Panc1 (cell line): ENCODE data around the gene COL23A1. TPM values are rescaled to one million over a fixed set of nuclear protein-coding genes. Genes with fewer than 3 reads are reported as not detected.

Source experiments
- ATAC-seq: fragments of 200-7000 bp; cut with Tn5 transposase; 2 replicates; pipeline ENCODE4 v1.9.1; 2020; ENCODE audit warnings: mild to moderate bottlenecking, moderate library complexity
- BruUV-seq: library from RNA; stranded (reverse); fragments of 400-500 nt; replicated peaks from 2 replicates; lab custom pipeline; 2021; lab: Mats Ljungman, UMichigan
- CTCF ChIA-PET: fragments of 300-600 bp; sonication (Branson Sonifier 250); formaldehyde crosslinking; loops from one replicate; lab custom pipeline; 2022; ENCODE audit warnings: antibody characterized with exemption; lab: Charles Lee
- POLR2A ChIA-PET: fragments of 300-600 bp; sonication (Branson Sonifier 250); formaldehyde crosslinking; loops from one replicate; lab custom pipeline; 2022; ENCODE audit warnings: antibody characterized with exemption; lab: Charles Lee
- DNase-seq: peaks from one replicate; pipeline ENCODE4 v3.0.0-alpha.2; 2010; ENCODE audit warnings: low read depth, low spot score
- H3K27ac ChIP-seq: 2 replicates; pipeline ENCODE4 v1.5.1; 2011; ENCODE audit warnings: mild to moderate bottlenecking, low read length, inconsistent platforms
- H3K27me3 ChIP-seq: fragments of 200-500 bp; sonication (Bioruptor generic); 2 replicates; pipeline ENCODE4 v1.6.0; 2014; ENCODE audit warnings: low read length, inconsistent platforms; ENCODE audit not compliant: control insufficient read depth, insufficient read depth
- H3K36me3 ChIP-seq: fragments of 200-500 bp; sonication (Bioruptor generic); 2 replicates; pipeline ENCODE4 v1.5.1; 2014; ENCODE audit warnings: inconsistent platforms, mild to moderate bottlenecking, low read length, moderate library complexity; ENCODE audit not compliant: control insufficient read depth, insufficient read depth
- H3K4me1 ChIP-seq: 2 replicates; pipeline ENCODE4 v1.5.1; 2011; ENCODE audit warnings: inconsistent platforms, mild to moderate bottlenecking, low read length, moderate library complexity; ENCODE audit not compliant: control insufficient read depth, insufficient read depth
- H3K4me3 ChIP-seq, 2 experiments: 2 replicates each; pipeline ENCODE4 v1.5.1; 2011 to 2012; ENCODE audit warnings: low read depth in 2 of 2, low read length in 2 of 2, mild to moderate bottlenecking in 2 of 2, inconsistent platforms in 1 of 2, moderate library complexity in 1 of 2
- H3K9me3 ChIP-seq: fragments of 200-500 bp; sonication (Bioruptor generic); 2 replicates; pipeline ENCODE4 v1.5.1; 2014; ENCODE audit warnings: low read depth, mild to moderate bottlenecking, inconsistent platforms, low read length, moderate library complexity; ENCODE audit not compliant: control insufficient read depth, insufficient read depth
- CTCF ChIP-seq: fragments of 450-650 bp; IDR thresholded peaks from 2 replicates; pipeline ENCODE4 v1.5.1; 2017; ENCODE audit warnings: mild to moderate bottlenecking
- POLR2AphosphoS5 ChIP-seq: IDR thresholded peaks from 2 replicates; pipeline ENCODE4 v1.6.1; 2012; ENCODE audit warnings: mild to moderate bottlenecking, low read depth, low read length, moderate library complexity
- REST ChIP-seq, 2 experiments: IDR thresholded peaks; 2 replicates each; pipeline ENCODE4 v1.6.1; 2011 to 2012; ENCODE audit warnings: low read depth in 2 of 2, control low read depth in 1 of 2, low read length in 1 of 2, mild to moderate bottlenecking in 1 of 2, moderate library complexity in 1 of 2; ENCODE audit not compliant: insufficient read depth in 1 of 2
- SIN3A ChIP-seq: IDR thresholded peaks from 2 replicates; pipeline ENCODE4 v1.6.1; 2012; ENCODE audit warnings: low read depth, mild to moderate bottlenecking, low read length, moderate library complexity, borderline replicate concordance; ENCODE audit not compliant: insufficient read depth
- TCF7L2 ChIP-seq: IDR thresholded peaks from 2 replicates; pipeline ENCODE4 v1.6.1; 2011; ENCODE audit warnings: mild to moderate bottlenecking, low read depth, low read length, inconsistent platforms
- in situ Hi-C: cut with HindIII; loops from 2 replicates; pipeline ENCODE4 v1.10.0; 2016; ENCODE audit warnings: low sequenced_read_pairs, low pct_unique_long_range_greater_than_20kb
- intact Hi-C: fragments of 100-400 bp; cut with micrococcal nuclease; formaldehyde crosslinking; loops from one replicate; pipeline ENCODE4 v1.10.0; 2022; ENCODE audit not compliant: unreplicated experiment
- total RNA-seq: library from RNA; stranded (reverse); gene quantifications from one replicate; pipeline ENCODE4 v1.2.1, GENCODE V29; 2021; ENCODE audit not compliant: unreplicated experiment

Gene COL23A1
- total RNA-seq, 1 experiment from 2014 or later = 0.05 TPM

- Histone ChIP-seq H3K9me3 (no peaks in the 10 kb centered on the region), H3K4me3 (no peak overlapping the region), H3K27ac (no peak overlapping the region), H3K4me1 (no peaks in the 10 kb centered on the region), H3K27me3 (no peaks in the 10 kb centered on the region), H3K36me3 (no peaks in the 10 kb centered on the region)
- BruUV-seq = no TSS peak
- intact Hi-C loops (no loop called here), in situ Hi-C loops (no loop called here)
- POLR2A ChIA-PET = no interaction called here
- DNase-seq = no peak
- no peak for TF ChIP-seq TCF7L2
- CTCF ChIA-PET = no interaction called here
- ATAC-seq = no peak
Observed at GRCh38 chr5:178389026-178389729, 201.0 kb downstream of the COL23A1 start.

- Histone ChIP-seq H3K36me3 (no peaks in the 10 kb centered on the region), H3K27me3 (no peaks in the 10 kb centered on the region), H3K4me3 (no peak overlapping the region), H3K27ac (no peak overlapping the region), H3K4me1 (no peaks in the 10 kb centered on the region), H3K9me3 (no peaks in the 10 kb centered on the region)
- in situ Hi-C loops = no loop called here
- intact Hi-C loops = no loop called here
- POLR2A ChIA-PET = no interaction called here
- no TSS peak for BruUV-seq
- ATAC-seq (0 out of 2 replicates have a peak, but pooled peaks have one; percentile 19), DNase-seq (no peak)
- TF ChIP-seq POLR2AphosphoS5 (no peak), SIN3A (no peak), CTCF (no peak), TCF7L2 (no peak), REST (IDR thresholded peaks at IDR 0.05; ENCODE audit: insufficient read depth in 1 of 2, low read depth in 2 of 2, low read length in 1 of 2) (no peak)
- CTCF ChIA-PET = no interaction called here
Observed at GRCh38 chr5:178388386-178389025, 201.7 kb downstream of the COL23A1 start.

GRCh38 chr5:178387856-178388190, 202.4 kb downstream of the COL23A1 start:
- no TSS peak for BruUV-seq
- TF ChIP-seq POLR2AphosphoS5 = no peak
- TF ChIP-seq SIN3A = no peak
- no peak for TF ChIP-seq TCF7L2
- TF ChIP-seq REST (IDR thresholded peaks at IDR 0.05; ENCODE audit: insufficient read depth in 1 of 2, low read depth in 2 of 2, low read length in 1 of 2) = no peak
- TF ChIP-seq CTCF = no peak

More at GRCh38 chr5:178387856-178388190, 202.4 kb downstream of the COL23A1 start:
- Histone ChIP-seq H3K9me3 (no peaks in the 10 kb centered on the region), H3K36me3 (no peaks in the 10 kb centered on the region), H3K4me3 (no peak overlapping the region), H3K27me3 (no peaks in the 10 kb centered on the region), H3K4me1 (no peaks in the 10 kb centered on the region), H3K27ac (no peak overlapping the region)
- in situ Hi-C loops (no loop called here), intact Hi-C loops (no loop called here)
- ChIA-PET CTCF (no interaction called here), POLR2A (no interaction called here)
- ATAC-seq = no peak
- no peak for DNase-seq
